HG02642 (cell line): ENCODE data around the gene CAPZA2.
"Not testable (repeated sequence)": the region's sequence is repeated elsewhere in the genome, so short reads cannot be mapped to it uniquely, and the experiment has no call there.

Source experiments
- ATAC-seq: cut with Tn5 transposase; IDR thresholded peaks from one replicate; pipeline ENCODE4 v1.9.1; 2021; ENCODE audit warnings: mild to moderate bottlenecking; ENCODE audit not compliant: unreplicated experiment, poor library complexity

The CAPZA2 gene

DNA sequence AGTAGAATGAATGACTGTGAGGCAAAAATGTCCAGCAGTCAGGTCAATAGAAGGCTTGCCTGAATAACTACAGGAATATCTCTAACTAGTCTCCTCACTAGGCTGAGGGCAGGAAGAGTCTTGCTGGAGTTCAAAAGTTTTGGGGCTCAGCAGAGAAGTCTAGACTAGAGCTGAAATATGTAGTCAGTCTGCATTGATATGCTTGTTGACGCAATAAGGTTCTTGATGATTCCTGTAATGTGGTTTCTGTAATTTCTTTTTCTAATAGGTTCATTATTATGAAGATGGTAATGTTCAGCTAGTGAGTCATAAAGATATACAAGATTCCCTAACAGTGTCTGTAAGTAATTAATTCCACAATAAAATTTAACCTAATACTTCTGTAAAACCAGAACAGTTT is 49.4 kb downstream of the CAPZA2 start:
- no peak for ATAC-seq

DNA sequence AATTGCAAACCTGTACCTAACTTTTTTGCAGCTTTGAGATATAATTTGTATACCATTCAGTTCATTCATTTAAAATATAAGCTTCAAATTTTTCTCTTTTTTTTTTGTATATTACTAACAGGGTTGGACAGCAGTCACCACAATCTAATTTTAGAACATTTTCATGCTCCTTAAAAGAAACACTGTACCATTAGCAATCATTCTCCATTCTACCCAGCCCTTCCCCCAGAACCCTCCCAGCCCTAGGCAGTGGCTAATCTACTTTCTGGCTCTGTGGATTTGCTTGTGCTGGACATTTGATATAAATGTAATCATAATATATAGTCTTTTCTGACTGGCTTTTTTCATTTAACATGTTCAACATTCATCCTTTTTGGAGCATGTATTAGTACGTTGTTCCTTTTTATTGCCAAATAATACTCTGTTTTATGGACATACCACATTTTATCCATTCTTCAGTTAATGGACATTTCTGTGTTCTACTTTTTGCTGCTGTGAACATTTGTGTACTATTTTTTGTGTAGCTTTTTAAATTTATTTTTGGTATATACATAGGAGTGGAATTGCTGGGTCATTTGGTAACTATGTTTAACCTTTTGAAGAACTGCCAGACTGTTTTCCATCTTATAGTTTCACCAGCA is 50.0 kb downstream of the CAPZA2 start:
- no peak for ATAC-seq

DNA sequence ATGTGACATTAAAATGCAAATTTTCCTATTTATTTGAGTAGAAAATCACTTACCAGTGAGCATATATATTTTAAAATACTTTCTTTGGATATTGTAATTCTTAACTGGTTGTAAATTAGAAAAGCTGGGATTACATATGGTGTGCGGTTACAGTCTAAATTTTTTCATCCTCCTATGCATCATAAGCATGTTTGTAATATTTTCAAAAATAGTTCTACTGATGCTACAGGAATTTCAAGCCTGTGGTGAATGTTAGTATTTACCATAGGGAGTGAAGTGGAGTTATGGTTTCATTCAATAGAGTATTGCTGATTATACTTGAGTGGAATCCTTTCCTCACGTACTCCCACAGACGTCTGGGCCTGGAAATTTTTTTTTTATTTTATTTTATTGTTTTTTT is 56.3 kb downstream of the CAPZA2 start:
- no peak for ATAC-seq

DNA sequence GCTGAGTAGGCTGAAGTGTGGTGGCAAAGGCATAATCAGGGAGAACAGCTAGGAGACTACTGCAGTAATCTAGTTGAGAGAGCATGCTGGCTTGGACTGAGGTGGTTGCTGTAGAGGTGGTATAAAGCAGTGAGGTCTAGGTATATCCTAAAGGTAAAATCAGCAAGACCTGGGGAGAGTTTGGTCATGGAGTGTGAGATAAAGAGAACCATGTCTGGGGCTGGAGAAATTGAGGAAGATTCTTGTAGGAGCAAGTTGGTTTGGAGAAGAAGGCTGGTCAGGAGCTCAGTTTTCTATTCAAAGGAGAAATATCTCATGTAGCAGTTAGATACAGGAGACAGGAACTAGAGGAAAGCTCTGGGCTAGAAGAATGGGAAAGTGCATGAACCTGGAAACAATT is 58.0 kb downstream of the CAPZA2 start:
- no peak for ATAC-seq

DNA sequence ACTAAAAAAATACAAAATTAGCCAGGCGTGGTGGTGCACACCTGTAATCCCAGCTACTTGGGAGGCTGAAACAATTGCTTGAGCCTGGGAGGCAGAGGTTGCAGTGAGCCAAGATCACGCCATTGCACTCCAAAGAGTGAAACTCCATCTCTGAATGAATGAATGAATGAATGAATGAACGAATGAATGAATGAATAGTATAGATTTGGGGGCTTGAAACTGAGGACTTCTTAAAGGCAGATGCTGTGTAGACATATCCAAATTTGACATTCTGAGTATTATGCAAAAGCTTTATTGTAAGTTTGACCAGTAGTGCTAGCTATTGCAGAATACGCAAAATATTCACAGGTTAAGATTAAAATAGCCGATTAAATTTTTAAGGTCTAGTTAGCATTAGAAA is 60.2 kb downstream of the CAPZA2 start:
- ATAC-seq, result no peak

DNA sequence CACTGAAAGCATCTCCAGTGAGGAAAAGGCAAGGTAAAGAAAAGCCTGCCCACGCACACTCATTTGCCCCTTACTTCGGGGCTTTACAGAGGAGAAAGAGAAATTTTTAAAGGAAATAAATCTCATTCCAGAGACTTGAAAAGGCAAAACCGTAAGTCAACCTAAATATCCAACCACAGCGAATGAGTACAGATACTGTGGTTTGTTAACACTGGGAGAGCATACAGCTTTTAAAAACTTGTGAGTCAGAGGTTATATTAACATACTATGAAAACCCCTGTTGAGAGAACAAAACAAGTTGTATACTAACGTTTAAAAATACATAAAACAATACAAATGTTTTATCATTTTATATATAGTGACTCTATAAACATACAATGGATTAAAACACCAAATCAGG is 62.4 kb downstream of the CAPZA2 start:
- no peak for ATAC-seq

DNA sequence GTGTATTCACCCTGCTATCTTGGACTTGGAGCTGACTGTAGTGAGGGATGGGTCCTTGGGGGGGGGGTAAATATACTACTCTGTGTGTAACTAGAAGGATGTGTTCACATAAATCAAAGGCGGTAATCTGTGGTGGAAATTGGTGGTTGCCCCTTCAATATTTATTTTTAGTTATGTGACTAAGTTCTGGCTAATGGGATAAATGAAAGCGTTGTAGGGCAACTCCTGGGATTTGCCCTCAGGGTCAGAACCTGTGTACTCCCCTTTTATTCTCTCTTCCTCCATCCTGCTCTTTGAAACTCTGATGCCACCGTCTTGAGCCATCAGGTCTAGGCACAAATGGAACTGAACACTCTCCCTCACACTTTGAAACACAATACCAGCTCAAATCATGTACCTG is 66.6 kb downstream of the CAPZA2 start:
- no peak for ATAC-seq

DNA sequence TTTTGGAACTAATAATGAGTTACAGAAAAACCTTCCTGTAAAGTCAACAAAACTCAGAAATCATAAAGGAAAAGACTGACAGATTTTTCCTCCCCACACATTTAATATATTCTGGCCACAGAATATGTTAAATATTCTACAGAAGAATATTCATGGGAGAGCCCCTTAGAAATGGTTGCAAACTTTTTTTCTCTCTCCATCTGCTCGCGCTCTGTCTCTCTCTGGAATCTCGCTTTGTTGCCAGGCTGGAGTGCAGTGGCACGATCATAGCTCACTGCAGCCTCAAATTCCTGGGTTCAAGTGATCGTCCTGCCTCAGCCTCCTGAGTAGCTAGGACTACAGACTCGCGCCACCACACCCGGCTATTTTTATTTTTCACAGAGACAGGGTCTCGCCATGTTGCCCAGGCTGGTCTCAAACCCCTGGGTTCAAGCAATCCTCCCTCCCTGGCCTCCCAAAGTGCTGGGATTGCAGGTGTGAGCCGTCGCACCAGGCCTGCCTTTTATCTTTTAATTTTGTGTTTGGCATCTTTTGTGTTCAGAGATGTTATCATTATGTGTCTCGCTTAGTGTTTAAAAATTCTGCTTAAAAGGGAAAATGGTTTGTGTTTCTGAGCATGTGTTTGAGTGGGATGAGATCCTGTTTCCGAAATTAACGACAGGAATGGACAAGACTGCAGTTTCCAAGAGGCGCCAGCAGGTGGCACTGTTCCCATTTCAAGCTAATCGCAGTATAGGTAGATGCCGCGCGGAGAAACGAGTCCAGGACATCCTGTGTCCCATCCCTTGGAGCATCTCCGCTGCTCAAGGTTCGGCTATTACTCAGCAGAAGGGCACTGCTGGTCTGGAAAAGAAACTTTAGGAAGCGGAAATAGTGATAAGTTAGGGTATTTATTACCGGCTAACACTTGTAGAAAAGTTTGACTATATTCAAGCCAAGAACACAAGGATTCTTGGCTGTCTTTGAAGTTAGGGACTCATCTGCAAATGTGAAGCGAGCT is 67.8 kb downstream of the CAPZA2 start:
- ATAC-seq, result peak; percentile 79

DNA sequence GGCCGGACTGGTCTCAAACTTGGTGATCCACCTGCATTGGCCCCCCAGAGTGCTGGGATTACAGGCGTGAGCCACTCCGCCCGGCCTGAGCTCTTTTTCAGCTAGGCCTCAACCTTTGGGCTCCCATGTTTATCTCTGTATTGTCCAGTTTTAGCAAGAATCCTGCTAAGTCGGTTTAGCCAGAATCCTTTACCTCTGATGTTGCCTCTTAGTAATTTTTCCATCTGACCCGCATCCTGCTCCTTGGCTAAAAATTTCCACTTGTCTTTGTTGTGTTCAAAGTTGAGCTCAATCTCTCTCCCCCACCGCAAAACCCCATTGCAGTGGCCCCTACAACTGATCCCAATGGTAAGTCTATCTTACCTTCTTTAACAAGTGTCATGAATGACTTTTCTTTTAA is 70.2 kb downstream of the CAPZA2 start:
- no peak for ATAC-seq

DNA sequence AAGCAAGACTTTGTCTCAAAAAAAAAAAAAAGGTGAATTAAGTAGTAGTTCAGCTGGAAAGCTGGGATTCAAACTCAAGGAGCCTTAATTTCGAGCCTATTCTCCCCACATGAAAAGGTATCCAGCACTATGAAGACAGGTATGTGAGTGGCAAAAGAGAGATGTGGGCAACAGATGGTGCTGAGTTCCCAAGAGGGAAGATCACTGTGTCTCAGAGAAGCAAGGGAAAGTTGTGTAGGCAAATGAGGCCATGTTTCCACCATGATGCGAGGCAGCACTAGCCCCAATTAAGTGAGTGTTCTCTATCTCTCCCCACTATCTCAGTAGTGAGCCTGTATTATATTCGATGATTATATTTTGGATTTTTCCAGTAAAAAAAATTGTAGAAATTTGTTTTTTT is 71.1 kb downstream of the CAPZA2 start:
- ATAC-seq, result no peak

DNA sequence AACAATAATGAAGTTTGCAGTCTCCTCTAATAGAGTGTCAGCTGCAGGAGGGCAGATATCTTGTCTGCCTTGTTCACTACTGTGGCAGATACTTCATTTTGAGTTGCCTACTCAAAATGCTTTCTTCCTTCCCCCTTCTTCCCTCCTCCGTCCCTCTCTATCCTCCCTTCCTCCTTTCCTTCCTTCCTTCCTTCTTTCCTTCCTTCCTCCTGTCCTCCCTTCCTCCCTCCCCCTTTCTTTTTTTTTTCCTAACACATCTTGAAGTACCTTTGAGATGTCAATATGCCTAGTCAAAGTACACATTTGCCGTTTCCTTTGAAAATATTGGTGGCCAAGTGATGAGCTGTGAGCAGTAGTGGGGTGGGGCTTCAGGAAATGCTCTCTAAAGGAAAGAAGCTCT is 72.2 kb downstream of the CAPZA2 start:
- no peak for ATAC-seq

DNA sequence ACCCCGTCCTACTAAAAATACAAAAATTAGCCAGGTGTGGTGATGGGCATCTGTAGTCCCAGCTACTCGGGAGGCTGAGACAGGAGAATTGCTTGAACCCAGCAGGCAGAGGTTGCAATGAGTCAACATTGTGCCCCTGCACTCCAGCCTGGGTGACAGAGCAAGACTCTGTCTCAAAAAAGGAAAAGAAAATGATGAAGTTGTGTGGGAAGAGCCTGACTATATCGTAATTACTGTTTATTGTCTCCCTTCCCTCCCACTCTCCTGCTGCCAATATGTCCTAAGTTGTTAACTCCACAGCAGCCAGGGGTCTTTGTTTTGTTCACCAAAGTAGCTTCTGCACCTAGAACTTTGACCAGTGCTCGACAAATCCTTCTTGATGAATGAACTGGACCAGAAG is 74.5 kb downstream of the CAPZA2 start:
- ATAC-seq, result not testable (repeated sequence)

DNA sequence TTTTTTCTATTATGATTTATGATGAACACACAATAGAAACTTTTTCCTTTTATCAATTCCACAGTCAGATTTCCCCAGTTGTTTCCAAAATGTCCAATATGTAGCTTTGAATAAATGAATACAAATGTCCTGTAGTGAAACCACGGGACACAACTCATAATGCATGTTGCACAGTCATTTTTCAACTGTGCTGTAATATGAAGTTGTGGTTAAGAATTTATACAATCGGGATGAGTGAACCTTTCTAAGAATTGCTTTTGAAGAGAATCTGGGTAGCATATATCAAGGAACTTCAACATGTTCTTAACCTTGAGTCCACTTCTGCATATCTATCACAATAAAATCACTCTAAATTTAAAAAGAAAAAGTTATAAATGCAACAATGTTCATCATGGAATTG is 76.3 kb downstream of the CAPZA2 start:
- ATAC-seq, result no peak

DNA sequence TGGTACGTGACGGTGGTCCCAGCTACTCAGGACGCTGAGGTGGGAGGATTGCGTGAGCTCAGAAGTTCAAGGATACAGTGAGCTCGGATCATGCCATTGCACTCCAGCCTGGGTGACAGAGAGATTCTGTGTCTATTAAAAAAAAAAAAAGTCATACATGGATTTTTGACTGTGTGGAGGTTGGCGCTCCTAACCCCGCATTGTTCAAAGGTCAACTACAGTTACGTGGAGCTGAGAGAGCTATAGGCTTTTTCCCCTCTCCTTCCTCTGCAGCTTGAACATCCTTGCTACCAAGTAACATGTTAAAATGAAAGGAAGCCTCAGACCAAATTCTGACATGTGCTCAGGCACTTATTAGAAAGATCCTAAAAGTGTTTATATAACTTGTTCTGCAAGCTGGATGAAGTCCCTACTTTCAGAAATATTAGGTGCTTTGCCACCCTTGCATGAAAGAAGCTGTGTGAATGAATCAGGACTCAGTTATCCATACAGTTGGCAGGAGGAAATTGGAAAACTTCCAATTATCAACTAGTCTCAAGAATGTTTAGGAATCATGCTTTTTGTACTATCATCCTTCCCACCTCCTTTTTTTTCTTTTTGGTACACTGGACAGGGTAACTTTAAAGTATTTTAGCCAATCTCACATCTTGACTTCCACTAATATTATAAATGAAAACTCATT is 78.4 kb downstream of the CAPZA2 start:
- ATAC-seq, result no peak

DNA sequence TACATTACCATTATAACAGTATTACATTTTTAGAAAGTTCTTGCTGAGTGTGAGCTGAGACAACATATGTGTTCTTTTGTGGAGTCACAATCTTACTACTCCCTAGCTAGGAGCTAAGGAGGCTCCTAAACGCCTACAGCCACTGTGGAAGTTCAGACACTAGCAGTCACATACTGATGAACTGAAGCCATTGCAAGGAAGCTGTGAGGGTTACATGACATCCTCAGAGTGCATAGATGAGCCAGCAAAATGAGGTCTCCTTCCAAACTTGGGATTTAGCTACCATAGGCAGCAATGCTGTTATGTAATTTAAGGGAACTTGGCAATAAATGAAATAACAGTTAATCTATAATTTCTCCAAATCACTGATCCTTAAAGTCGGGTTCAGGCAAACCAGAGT is 80.1 kb downstream of the CAPZA2 start:
- no peak for ATAC-seq

DNA sequence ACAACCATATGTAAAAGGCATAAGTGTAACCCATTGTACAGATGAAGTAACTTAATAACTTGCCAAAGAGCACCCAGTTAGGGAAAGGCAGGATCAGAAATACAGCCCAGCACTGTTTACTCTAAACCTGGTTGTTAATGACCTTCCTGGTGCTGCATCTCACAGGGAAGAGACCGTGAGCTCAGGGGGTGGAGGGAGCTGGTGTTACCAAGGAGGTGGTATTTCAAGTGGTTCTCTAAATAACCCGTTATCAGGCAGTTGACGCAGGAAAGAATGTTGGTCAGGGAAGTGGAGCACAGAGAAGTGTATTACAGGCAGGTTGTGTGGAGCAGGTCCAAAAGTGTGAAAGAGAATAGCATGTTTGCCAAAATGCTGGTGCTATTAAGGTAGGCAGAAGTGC is 86.5 kb downstream of the CAPZA2 start:
- ATAC-seq, result no peak

DNA sequence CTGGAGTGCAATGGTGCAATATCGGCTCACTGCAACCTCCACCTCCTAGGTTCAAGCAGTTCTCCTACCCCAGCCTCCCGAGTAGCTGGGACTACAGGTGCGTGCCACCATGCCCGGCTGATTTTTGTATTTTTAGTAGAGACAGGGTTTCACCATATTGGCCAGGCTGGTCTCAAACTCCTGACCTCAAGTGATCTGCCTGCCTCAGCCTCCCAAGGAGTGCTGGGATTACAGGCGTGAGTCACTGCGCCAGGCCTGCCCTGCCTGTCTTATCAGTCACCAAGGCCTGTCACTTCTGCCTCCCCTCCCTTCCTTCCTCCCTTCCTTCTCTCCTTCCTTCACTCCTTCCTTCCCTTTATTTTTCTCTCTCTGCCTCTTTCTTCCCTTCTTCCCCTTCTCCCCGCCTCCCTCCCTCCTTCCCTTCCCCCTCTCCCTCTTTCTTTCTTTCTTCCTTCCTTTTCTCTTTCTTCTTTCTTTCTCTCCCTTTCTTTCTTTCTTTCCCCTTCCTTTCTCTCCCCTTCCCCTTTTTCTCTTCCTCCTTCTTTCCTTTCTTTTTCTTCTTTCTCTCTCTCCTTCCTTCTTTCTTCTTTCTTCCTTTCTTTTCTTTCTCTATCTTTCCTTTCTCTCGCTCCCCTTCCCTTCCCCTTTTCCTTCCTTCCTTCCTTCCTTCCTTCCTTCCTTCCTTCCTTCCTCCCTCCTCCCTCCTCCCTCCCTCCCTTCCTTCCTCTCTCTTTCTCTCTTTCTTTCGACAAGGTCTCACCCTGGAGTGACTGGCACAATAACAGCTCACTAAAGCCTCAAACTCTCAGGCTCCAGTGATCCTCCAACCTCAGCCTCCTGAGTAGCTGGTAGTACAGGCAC is 87.8 kb downstream of the CAPZA2 start:
- no peak for ATAC-seq

DNA sequence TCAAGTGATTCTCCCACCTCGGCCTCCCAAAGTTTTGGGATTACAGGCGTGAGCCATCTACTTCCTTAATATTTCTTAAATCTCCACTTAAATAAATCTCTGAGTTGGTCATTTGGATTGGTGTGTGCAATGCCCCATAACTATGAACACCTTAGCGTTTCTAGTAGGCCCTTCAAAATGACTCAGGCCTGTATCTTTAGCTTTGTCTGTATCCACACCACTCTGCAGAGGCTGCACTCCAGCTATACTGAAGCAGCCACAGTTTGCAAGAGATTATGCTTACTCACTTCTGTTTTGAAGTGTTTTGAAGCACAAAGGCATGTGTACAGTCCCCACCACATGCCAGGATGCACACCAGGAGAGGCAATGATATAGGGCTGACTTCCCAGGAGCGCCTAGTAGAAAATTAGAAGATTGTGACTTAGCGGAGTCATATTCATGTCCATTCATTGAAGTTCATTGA is 88.5 kb downstream of the CAPZA2 start:
- ATAC-seq, result no peak

DNA sequence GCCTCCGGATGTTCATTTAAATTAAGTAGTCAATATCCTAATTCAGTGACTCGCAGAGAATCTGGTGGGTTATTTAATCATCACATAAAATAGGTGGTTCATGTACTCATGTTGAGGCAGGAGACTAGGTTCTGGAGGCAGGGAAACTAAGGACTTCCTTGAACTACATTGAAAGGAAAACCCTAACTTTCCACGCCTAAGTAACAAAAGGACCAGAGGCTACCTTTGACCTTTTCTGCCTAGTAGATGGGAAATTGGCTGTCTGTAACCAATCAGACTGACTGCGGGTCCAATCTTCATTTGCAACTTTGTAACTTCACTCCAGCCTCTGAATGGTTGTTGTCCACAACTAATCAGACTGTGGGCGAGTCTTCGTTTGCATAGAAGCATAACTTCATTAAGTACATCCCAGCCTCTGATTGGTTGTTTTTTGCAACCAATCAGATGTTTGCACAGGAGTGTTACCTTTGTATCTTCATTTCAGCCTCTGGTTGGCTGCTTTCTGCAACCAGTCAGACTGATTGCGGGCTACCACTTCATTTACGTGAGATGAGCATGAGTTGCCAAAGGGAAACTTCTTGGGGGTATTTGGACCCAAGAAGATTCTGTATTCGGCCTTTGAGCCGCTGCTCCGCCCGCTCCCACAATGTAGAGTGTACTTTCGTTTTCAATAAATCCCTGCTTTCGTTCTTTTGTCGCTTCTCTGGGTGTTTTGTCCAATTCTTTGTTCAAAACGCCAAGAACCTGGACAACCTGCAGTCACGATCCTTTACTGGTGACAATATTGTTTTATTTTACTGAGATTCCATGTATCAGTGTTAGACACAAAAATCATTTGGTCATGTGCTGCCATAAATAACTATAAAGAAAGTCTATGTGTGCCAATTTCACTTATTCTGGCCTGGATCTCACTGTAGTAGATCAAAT is 89.2 kb downstream of the CAPZA2 start:
- no peak for ATAC-seq
